ENCODE data around the gene D2HGDH.
"Not testable (repeated sequence)": the region's sequence is repeated elsewhere in the genome, so short reads cannot be mapped to it uniquely, and the experiment has no call there.

D2HGDH gene

GRCh38 chr2:241751152-241751551 lies 16.7 kb downstream of the D2HGDH start:
- no peak for DNase-seq

GRCh38 chr2:241751776-241752175 lies 17.3 kb downstream of the D2HGDH start:
- DNase-seq = no peak

DNA sequence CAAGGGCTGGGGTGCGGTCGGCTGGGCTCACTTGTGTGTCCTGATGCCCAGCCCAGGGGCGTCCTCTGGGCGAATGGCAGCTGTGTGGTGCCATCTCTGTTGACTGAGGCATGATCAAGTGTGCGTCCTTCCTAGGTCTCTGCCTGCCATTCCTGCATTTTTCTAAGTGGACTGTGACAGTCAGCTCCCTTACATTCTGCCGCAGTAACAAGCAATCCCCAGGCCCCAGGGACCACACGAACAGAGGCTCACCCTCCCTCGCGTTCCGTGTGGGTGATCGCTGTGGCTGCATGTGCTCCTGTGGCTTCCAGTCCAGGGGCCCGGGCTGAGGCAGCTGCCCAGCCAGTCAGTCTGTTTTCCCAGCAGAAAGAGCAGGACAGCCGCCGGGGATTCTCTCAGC lies 17.8 kb downstream of the D2HGDH start:
- no peak for DNase-seq

- DNase-seq = no peak
Observed at GRCh38 chr2:241752689-241753276, 18.4 kb downstream of the D2HGDH start.

DNA sequence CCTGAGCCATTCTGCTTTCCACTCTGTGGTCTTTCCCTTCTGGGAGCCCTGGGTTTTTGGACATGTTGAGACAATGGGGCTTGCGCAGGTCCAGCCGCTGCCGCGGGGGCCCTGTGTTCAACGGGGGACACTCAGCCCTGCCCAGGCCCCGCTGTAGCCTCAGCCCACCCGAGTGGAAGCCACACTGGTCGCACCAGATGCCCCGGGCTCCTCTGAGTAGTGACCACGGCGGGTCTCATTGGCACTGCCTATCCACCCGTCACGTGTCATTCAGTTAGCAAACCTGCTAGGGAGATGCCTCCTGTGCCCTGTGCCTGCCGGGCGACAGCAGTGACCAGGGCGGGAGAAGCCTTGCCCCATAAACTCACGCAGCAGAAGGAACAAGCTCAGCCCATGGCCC lies 19.1 kb downstream of the D2HGDH start:
- no peak for DNase-seq

GRCh38 chr2:241754042-241754441 lies 19.6 kb downstream of the D2HGDH start:
- no peak for DNase-seq

GRCh38 chr2:241755166-241755565 lies 20.7 kb downstream of the D2HGDH start:
- DNase-seq = no peak

- DNase-seq = no peak
Observed at GRCh38 chr2:241755777-241756176, 21.3 kb downstream of the D2HGDH start.

GRCh38 chr2:241759067-241759807 lies 24.8 kb downstream of the D2HGDH start:
- no peak for DNase-seq

DNA sequence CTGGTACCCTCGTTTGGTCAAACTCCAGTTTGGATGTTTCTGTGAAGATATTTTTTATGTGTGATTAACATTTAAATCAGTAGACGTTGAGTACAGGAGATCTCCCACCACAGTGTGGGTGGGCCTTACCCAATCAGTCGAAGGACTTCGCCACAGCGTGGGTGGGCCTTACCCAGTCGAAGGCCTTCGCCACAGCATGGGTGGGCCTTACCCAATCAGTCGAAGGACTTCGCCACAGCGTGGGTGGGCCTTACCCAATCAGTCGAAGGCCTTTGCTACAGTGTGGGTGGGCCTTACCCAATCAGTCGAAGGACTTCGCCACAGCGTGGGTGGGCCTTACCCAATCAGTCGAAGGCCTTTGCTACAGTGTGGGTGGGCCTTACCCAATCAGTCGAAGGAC lies 25.5 kb downstream of the D2HGDH start:
- DNase-seq = not testable (repeated sequence)

DNA sequence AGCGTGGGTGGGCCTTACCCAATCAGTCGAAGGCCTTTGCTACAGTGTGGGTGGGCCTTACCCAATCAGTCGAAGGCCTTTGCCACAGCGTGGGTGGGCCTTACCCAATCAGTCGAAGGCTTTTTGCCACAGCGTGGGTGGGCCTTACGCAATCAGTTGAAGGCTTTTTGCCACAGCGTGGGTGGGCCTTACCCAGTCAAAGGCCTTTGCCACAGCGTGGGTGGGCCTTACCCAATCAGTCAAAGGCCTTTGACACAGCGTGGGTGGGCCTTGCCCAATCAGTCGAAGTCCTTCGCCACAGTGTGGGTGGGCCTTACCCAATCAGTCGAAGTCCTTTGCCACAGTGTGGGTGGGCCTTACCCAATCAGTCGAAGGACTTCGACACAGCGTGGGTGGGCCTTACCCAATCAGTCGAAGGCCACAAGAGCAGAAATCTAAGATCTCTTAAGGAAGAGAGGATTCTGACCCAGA lies 25.9 kb downstream of the D2HGDH start:
- DNase-seq = no peak

GRCh38 chr2:241762321-241762932 lies 28.0 kb downstream of the D2HGDH start:
- DNase-seq = no peak

GRCh38 chr2:241762933-241763369 lies 28.5 kb downstream of the D2HGDH start:
- peak; percentile 67 for DNase-seq

GRCh38 chr2:241763551-241764274 lies 29.3 kb downstream of the D2HGDH start:
- DNase-seq = no peak

GRCh38 chr2:241764275-241765241 lies 30.1 kb downstream of the D2HGDH start:
- DNase-seq = no peak

GRCh38 chr2:241767464-241768250 lies 33.2 kb downstream of the D2HGDH start:
- DNase-seq = no peak

DNA sequence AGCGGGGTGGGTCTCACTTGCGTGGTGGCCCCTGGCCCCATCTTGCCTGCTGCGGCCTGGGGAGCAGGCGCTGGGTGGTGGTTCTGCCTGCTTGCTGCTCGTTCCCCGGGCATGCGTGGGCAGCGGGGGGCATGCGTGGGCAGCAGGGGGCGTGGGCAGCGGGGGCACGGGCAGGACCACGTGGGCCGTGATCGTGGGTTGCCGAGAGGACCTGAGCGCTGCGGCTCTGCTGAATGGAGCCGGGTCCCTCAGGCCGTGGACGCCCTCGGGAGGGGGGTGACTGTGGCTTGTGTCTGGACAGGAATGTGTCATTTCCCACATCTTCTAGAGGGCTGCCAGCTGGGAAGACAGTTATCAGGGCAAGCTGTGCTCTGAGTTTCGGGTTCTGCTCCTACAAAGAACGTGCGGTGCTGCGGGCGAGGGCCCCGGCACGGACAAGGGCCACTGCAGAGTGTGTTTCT lies 33.9 kb downstream of the D2HGDH start:
- DNase-seq = no peak

- DNase-seq = no peak
Observed at GRCh38 chr2:241768850-241769249, 34.4 kb downstream of the D2HGDH start.

DNA sequence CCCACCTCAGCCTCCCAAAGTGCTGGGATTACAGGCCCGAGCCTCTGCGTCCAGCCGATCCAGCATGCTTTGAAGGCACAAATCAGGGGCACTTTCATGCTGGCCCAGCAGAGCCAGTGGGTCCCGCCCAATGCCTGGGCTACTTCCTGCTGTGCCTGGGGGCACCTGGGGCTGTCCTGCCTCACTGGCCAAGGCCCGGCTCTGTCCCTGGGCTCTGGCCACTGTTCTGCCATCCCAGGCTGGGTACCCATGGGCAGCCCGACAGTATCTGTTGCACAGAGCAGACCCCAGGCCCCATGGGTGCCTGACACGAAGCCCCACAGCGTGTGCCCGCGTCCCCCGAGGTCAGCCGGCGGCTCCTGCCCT lies 35.4 kb downstream of the D2HGDH start:
- no peak for DNase-seq

GRCh38 chr2:241770185-241770935 lies 35.9 kb downstream of the D2HGDH start:
- DNase-seq = no peak

DNA sequence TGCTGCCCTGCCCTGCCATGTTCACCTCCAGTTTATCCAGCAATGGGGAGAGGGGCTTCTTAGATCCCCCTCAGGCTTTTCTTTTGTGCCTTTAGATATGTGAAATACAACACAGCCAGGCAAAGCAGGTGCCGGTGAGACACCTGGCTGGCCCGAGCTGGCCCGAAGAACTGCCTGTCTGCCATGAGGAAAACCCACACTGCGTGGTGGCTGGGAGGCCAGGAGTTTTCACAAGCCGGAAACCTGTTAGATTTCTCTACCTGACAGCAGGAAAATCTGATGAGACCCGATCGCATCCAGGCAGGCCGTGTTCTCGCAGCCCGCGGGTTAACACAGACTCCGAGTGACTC lies 36.5 kb downstream of the D2HGDH start:
- no peak for DNase-seq
